ENCODE measurements around the gene TRPT1.

TRPT1 gene

GRCh38 chr11:64229090-64229743 lies 3.2 kb upstream of the TRPT1 start:
- no peak for DNase-seq

DNA sequence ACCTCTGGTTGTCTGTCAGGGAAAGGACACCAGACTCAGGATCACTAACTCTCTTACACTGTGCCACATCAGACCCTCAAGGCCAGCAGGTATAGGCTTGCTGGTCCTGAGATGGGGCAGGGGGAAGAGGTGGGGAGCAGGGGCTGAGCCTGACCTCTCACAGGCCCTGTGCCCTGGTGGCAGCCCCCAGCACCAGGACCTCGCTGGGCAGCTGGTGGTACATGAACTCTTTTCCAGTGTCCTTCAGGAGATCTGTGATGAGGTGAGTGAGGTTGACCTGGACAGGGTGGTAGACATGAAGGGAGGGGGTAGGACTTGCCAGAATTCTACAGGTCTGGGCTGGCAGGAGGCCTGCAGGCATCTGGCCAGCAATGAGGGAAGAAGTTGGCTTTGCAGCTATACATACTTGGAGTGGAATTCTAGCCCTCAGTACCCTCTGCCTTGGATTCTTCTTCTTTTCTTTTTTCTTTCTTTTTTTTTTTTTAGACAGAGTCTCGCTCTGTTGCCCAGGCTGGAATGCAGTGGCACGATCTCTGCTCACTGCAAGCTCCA lies 1.5 kb upstream of the TRPT1 start:
- no peak for DNase-seq

DNA sequence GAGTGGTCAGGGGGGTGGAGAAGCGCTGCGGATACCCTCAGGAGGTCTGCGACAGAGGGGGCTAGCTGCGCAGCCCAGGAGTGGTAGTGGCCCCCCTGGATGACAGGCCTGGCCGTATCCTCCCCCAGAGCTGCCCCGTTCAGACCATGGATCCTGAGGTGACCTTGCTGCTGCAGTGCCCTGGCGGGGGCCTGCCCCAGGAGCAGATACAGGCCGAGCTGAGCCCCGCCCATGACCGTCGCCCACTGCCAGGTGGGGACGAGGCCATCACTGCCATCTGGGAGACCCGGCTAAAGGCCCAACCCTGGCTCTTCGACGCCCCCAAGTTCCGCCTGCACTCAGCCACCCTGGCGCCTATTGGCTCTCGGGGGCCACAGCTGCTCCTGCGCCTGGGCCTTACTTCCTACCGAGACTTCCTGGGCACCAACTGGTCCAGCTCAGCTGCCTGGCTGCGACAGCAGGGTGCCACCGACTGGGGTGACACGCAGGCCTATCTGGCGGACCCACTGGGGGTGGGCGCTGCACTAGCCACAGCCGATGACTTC lies 593 bp upstream of the TRPT1 start:
- DNase-seq: peak; percentile 59

DNA sequence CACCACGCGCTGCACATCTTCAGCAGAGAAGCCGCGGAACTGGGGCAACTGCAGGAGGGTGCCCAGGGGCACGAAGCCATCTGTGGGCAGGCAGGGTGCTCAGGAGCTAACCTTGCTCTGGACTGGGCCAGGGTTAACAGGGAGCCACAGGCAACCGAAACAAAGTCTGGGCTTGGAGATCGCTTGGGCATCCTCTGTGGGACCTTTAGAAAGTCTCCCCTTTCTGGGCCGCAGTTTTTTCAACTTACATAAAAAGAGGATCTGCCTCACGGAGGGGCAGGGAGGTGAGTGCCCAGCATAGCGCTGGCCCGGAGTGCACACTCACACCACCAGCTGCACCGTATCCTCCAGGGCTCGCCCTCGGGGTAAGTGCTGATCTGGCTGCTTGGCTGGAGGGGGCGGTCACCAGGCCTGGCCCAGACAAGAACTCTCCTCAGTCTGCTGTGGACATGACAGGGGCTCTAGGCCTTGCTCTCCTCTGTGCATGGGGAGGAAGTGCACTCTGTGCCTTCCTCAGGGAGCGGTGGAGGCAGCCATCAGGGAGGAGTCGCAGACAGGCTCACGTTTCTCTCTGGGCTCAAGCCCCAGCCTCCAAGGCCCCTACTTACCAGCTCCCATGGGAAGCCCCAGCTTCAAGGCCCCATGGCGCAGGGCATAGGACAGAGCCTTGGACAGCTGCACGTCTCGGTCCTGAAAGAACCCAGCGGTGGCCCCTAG lies 937 bp downstream of the TRPT1 start:
- DNase-seq: no peak

- DNase-seq: no peak
These were observed 1.7 kb downstream of the TRPT1 start for GRCh38 chr11:64224151-64224890.

GRCh38 chr11:64223001-64223651 lies 2.9 kb downstream of the TRPT1 start:
- DNase-seq: no peak

GRCh38 chr11:64222651-64223000 lies 3.4 kb downstream of the TRPT1 start:
- no peak for DNase-seq

- no peak for DNase-seq
These were observed 5.2 kb downstream of the TRPT1 start for GRCh38 chr11:64220798-64221197.

DNA sequence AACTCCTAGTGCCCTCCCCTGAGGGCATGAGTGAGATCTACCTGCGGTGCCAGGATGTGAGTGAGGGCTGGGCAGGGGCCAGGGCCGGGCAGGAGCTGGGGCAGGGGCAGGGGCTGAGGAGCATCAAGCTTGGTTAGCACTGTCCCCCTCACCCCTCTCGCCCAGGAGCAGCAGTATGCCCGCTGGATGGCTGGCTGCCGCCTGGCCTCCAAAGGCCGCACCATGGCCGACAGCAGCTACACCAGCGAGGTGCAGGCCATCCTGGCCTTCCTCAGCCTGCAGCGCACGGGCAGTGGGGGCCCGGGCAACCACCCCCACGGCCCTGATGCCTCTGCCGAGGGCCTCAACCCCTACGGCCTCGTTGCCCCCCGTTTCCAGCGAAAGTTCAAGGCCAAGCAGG lies 5.7 kb downstream of the TRPT1 start:
- DNase-seq: no peak

DNA sequence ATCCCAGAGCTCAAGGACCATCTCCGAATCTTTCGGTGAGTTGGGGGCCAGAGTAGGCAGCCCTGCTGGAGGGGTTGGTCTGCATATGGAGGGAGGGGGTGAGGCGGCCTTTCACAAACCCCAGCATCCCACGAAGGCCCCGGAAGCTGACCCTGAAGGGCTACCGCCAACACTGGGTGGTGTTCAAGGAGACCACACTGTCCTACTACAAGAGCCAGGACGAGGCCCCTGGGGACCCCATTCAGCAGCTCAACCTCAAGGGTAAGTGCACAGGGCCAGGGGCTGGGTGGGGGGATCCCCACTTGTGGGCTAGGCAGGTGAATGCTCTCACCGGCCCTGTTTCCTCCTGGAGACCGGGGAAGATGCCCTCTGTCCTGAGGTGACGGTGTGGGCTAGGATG lies 6.2 kb downstream of the TRPT1 start:
- no peak for DNase-seq

DNA sequence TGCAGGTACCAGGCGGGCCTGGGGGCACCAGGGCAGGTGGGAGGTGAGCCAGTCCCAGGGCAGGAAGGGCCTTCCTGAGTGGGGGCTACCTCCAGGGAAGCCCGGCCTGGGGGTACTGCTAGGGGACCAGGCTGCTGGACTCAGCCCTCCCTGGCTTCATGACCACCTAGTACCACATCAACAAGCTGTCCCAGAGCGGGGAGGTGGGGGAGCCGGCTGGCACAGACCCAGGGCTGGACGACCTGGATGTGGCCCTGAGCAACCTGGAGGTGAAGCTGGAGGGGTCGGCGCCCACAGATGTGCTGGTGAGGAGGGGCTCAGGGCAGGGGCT lies 6.7 kb downstream of the TRPT1 start:
- DNase-seq: no peak

DNA sequence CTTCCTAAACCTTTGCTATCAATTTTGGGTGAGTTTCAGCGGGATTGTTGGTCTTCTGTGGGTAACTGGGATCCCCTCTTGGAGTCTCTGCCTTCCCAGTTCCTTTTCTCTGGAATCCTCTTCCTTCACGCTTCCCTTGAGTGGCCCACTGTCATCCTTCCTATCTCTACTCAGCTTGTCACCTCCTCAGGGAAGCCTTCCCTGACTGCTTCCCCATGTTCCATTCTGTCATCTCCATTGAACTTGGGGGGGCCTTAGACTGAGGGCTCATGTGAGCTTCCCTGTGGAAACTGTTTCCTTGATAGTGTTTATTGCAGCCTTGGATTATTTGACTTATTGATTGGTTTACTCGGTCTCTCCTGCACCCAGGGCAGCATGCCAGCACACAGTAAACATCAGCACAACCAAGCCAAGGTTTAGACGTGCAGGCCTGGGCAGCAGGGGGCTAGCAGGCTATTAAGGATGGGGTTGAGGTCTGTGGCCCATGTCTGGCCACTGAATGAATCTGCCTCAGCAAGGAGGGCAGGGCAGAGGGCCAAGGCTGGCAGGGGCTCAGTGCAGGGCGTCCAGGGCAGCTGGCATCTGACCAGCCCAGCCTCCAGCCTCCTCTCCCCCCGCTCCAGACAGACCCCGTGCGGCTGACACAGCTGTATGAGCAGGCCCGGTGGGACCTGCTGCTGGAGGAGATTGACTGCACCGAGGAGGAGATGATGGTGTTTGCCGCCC lies 7.2 kb downstream of the TRPT1 start:
- DNase-seq: no peak

- DNase-seq: no peak
These were observed 9.1 kb downstream of the TRPT1 start for GRCh38 chr11:64216879-64217278.

DNA sequence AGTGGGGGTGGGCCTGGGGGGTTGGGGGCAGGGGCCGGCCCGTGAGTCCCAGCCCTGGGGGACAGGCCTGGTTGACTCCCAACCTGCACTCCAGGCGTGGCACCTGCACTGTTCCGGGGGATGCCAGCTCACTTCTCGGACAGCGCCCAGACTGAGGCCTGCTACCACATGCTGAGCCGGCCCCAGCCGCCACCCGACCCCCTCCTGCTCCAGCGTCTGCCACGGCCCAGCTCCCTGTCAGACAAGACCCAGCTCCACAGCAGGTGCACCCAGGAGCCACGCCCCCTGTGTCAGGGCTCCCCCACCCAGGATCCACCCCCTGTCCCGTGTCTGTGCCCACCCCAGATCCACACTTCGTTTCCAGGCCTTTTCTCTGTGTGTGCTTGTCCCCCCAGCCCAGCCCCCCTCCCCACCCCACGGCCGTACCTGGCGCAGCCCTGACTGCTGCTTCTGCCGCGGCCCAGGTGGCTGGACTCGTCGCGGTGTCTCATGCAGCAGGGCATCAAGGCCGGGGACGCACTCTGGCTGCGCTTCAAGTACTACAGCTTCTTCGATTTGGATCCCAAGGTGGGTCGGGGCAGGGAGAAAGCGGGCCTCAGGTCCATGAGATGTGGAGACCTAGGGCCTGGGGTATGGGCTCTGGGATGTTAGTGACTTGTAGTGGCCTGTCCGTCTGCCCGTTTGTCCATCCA lies 14.7 kb downstream of the TRPT1 start:
- no peak for DNase-seq

DNA sequence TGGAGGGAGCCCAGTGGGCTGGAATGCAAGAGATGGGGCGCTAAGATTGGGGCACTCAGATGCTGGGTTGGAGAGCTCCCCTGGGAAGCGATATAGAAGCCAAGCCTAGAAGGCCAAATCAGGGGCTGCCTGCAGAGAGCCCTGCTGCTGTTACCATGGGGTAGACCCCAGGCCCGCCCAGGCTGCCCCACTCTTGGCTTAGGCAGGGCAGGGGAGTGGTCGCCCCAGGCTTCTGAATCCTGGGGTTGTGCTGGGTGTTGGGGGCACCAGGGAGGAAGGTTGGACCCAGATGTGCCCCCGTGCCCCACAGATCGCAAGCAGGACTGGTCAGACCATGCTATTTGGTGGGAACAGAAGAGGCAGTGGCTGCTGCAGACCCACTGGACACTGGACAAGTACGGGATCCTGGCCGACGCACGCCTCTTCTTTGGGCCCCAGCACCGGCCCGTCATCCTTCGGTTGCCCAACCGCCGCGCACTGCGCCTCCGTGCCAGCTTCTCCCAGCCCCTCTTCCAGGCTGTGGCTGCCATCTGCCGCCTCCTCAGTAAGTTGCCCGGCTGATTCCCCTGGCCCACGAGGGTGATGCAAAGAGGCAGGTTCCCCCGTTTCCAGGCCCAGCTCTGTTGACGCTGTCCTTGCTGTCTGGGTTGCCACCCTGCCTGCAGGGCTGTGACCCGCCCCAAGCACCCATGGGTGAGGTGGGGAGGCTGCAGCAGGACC lies 15.5 kb downstream of the TRPT1 start:
- DNase-seq: no peak

DNA sequence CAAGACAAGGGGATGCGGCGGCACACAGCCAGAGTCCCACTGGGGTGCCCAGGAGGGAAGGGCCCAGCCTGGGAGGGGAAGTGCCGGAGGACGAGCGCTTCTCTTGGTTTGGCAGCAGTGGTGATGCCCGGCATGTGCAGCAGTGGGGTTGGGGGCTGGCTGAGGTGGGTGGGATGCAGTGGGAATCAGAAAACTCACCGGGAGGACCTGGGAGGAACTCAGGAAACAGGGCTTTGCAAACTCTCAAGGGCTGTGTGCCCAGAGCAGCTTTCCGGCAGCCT lies 16.5 kb downstream of the TRPT1 start:
- DNase-seq: no peak

- no peak for DNase-seq
These were observed 17.0 kb downstream of the TRPT1 start for GRCh38 chr11:64208796-64209562.

DNA sequence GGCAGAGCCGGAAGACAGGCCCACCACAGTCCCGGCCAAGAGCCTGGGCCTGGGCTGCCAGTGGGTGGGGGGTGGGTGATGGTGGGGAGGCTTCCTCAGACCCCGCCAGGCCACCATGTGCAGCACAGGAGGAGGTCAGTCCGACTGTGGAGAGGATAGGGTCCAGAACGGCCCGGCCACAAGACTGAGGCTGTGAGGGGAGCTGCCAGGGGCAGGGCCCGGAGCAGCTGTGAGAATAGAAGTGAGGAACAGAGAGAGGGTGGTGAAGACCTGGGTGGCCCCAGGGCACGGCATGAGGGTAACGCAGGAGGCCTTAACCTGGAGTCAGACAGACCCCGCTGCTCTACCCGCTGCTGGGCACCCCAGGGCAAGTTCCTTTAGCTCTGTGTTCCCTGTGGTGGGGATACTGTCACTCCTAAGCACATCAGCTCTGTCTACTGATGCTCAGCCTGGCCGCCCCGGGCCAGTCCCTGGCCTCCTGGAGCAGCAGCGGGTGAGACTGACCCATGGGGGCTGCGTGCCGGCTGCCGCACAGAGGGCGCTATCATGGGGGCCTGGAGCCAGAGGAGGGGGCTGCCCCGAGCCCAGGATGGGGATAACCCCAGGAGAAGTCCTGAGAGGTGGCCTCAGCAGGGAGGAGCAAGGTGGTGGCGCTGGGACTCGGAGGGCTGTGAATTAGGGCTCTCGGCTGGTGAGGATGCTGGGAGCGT lies 17.7 kb downstream of the TRPT1 start:
- no peak for DNase-seq

GRCh38 chr11:64207256-64208085 lies 18.5 kb downstream of the TRPT1 start:
- DNase-seq: peak; percentile 78
